NT2/D1 (cell line): Measurements from ENCODE around the gene NCS1.

ENCODE experiments used
- SUZ12 ChIP-seq: IDR thresholded peaks from 2 replicates; pipeline ENCODE4 v1.6.1; 2011; ENCODE audit not compliant: insufficient read length, insufficient read depth; ENCODE audit errors: extremely low read depth
- ZNF274 ChIP-seq: IDR thresholded peaks from 2 replicates; pipeline ENCODE4 v1.6.1; 2011; ENCODE audit warnings: mild to moderate bottlenecking, low read depth, low read length

GRCh38 chr9:130271473-130271872 is 99.3 kb downstream of the NCS1 start:
- TF ChIP-seq ZNF274 = no peak
- TF ChIP-seq SUZ12 = no peak
